NCI-H526 treated with DMSO at 0.1 percent for 48 hours (cell line): Measurements from ENCODE around the gene COL28A1.
"Not testable (repeated sequence)": the region's sequence is repeated elsewhere in the genome, so short reads cannot be mapped to it uniquely, and the experiment has no call there.

Source experiments
- DNase-seq: peaks from one replicate; lab custom pipeline; 2025; lab: John Stamatoyannopoulos, UW

The COL28A1 gene

DNA sequence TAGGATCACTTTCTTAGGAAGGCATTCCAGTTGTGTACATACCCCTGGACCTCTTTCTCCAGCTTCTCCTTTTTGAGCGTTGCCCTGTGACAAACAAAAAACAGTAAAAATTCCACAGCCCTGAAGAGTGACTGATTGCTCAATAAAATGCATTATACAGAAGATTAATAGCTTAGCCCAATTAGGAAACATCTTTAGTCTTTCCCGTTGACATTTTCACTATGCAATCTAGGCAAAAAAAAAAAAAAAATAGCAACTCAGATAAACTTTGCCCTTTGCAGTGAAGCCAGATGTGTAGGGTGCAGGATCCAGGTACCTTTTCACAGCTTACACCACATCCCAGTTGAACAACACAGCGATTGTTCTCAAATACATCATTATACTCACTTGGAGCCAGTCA, 17.9 kb downstream of the COL28A1 start:
- no peak for DNase-seq

DNA sequence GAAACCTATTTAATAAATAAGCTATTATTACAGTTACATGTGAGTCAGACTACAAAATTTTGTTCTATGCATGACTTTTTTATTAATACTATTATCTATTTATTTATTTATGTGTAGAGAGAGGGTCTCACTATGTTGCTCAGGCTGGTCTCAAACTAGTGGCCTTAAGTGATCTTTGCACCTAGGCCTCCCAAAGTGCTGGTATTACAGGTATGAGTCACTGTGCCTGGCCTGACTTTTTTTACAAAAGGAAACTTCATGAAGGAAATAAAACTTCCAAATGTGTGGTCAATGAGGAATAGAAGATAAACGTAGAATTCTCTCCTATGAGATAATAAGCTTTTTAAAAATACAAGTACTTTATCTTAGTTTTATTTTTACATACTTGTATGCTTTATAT, 19.0 kb downstream of the COL28A1 start:
- no peak for DNase-seq

DNA sequence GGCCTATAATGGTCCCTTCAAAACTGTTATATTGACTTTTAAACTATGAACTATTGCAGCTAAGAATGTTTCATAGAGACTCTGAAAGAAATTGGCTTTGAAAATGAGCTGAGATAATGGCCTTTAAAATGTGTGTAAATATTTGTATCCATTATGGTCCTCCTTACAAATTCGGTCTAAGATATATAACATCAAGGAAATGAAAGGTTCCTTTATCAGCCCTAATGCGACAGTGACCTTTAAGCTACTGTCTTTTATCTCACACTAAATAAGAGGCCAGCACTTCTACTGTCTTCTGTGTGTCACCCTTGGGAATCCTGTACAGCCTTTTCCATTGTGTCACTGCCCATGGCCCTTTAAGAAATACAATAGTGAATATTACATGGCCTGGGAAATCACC, 19.5 kb downstream of the COL28A1 start:
- no peak for DNase-seq

DNA sequence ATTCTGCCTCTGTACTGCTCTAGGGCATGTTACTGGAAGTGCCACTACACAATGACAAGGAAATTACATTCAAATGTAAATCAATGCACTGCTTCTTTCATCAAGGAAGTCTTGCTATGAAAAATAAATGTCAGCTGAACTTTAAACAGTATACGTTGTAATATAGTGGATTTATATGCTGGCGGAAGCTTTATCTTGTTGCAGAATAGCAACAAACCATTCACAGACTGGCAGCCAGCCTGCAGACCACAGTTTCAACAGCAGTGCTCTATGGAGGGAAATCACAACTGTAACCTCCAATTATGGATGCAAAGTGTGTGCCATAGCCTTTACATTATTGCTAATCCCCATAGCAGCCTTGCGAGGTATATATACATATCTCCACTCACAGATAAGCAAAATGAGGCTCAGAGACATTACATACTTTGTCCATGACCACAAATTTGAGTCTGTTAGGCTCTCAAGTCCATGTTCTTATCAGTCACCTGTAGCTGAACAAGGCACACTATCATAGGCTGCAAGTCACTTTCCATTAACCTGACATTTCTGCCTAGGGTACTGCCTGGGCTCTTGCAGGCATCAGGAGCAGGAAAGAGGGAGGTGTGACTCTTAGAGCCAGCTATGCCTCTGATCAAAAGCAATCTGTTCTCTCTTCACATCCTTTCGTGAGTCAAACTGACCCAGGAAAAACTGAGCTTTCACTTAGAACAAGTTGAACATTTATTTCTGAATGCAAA, 22.6 kb downstream of the COL28A1 start:
- DNase-seq = no peak

DNA sequence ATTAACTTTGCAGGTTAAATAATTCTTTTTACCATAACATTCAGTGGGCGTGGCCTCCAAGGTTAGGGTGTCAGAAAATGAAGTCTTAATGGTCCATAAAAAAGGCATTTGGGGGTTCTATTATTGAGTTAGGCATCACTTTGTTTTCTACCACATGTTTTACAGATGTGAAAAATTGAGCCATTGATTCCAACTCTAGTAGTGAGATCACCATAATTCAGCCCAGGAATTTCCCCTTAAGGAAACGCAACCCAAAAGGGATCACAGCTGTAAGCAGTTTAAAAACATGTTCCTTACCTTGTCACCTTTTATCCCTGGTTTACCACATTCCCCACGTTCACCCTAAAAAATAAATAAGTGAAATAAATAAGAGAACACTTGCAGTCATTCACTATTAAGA, 24.9 kb downstream of the COL28A1 start:
- DNase-seq = no peak

DNA sequence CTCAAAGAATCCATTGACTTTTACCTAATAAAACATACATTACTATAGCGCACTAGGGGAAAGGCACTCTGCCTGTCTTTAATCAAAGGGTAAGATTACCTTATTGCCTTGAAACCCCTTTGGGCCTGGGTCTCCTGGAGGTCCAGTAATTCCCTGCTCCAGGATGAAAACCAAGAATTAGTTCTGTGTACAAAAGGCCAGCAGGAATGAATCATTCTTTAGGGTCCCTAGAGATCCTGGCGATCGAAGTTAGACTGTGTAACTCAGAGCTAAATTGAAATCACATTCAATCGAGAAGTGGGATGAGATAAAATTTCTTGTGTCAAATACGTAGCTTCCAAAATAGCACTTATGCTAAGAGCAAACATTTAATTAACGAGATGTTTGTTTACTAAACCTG, 29.8 kb downstream of the COL28A1 start:
- no peak for DNase-seq

DNA sequence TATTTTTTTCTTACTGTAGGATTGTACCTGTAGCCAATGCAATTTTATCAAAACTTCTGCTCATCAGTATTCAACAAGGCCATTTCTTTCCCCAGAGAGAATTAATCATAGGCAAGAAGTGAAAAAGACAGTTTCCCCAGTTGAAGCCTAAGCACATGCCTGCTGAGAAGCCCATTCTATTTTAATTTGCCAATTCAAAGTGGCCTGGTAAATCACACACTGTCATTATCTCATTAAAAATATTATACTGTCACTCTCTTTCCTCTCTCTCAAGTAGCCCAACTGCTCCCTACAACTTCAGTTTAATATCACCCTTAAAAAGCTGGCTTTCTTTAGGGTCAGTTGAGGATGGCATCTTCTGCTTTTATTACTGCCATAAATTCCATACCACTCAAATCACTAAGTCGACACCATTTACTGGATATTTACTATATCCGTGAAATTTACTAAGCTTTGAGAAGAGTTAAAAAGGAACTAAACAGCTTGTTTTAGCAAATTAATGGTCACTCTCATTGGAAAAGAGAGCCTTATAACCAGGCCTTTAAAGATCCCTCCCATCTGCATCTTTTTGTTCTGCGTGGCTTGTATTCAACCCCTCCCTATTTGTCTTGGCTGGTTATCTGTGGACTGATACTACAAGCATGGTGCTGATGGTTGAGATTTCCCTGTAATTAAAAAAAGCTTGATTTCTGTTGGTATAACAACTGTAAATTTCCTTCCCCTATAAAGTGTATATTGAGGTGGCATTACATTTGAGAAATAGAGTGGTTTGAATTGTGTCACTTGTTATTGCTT, 30.6 kb downstream of the COL28A1 start:
- no peak for DNase-seq

DNA sequence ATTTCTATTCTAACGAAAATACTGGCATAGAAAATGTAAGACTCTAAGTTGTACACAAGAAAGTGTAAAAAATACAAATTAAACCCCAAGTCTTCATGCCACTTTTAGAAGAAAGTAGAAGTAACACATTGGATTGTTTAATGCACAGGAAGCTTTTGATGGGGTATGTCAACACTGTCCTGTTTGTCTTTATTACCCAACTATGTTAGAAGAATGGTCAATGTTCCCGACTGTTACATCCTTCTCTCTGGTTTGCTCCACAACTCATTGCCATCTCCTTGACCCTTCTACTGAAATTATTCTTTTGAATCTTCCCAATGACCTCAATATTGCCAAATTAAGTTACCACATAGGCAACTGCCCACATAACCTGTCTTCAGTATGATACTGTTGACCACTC, 35.8 kb downstream of the COL28A1 start:
- DNase-seq = no peak

DNA sequence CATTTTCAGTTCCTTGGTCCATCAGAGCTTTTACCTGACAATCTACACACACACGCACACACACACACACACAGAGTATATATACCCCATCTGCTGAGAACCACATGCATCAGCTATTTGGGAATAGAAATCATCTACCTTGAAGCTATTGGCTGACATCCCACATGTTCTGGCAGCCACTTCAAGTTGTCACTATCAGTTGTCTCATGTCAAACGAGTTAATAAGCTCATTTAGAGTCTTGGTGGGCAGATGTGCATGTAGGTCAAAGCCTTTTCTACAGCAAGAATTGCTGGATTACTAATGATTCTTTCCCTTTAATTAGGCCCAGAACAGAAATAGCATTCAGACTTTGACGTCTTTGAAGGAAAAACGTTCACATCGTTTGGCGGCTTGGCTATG, 36.8 kb downstream of the COL28A1 start:
- no peak for DNase-seq

DNA sequence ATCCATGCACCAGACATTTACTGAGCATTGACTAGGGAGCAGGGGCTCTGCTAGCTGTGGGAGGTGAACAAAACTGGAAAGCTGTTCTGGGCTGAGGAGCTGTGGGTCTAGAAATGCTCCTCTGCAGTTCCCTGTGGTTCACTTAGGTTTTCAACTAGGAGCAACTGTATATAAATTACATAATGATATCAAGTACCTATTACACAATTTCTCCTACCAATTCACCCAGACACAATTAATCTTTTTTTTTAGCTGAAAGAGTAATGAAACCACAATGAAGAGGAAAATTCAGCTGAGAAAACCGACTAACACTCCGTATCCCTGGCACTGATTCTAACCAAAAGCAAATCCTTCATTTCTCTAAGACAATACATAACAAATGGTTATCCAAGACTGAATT, 39.4 kb downstream of the COL28A1 start:
- no peak for DNase-seq

DNA sequence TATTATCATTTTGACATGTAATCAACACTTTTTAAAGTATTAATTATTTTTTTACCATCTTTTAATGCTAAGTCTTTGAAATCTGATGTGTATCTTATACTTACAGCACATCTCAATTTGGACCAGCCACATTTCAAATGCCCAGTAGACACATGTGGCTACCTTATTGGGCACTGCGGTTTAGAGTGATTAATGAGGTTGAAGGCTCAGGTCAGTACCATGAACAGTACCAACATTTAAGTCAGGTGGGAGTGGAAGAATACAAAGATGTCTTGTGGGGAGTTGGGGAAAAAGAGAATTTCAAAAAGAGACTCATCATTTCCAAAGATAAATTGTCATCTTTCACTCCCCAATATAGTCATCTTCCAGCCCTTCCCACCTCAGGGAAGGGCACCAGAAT, 40.5 kb downstream of the COL28A1 start:
- no peak for DNase-seq

DNA sequence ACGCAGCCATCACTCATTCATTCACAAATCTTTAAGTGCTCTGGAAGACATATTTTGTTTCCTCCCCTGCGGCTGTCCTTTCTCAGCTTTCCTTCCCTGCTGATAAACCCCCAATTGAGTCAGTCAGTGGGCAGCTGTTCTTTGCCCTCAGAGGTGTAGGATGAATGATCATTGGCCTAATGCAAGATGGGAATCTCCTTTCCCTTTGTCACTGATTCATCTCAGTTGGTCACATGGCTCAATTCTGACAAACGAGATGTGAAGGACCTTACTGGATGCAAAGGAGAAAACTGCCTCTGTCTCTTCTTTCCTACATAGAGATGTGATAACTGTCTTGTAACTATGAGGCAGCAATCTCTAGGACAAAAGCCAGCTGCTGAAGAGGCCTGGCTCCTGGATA, 44.6 kb downstream of the COL28A1 start:
- DNase-seq = no peak

DNA sequence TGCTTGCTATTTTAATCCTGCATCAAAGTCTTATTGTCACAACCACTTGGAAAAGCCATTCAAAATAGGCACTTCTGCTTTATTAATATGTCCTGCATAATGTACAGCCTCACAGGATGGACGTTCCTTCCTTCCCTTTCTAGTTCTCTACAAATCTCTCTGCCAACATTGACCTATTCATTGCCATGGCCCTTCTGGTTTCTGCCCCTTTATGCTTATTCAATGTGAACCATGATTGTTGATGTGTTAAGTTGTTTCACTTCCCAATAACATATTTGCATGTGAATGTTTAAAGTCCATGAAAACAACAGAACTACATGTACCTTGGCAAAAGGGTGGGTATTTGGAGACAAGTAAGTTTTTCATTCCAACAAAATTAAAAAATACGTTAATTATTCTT, 45.7 kb downstream of the COL28A1 start:
- DNase-seq = no peak

DNA sequence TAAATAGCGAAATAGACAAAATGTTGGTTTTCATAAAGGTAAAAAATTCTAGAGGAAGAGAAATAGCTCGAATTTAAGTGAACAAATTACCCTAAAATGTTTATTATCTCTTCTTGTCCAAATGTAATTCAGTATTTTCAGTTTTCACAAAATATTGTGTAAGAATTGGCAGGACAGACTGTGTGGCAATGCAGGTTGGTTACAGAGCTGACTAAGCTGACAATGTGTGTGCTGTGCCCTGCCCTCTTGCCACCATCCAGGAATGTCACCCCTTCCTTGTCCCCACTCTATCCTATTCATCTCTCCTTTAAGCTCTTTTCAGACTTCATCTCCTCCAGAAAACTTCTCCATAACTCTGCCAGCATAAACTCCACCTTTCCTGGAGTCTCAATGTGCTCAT, 46.1 kb downstream of the COL28A1 start:
- no peak for DNase-seq

DNA sequence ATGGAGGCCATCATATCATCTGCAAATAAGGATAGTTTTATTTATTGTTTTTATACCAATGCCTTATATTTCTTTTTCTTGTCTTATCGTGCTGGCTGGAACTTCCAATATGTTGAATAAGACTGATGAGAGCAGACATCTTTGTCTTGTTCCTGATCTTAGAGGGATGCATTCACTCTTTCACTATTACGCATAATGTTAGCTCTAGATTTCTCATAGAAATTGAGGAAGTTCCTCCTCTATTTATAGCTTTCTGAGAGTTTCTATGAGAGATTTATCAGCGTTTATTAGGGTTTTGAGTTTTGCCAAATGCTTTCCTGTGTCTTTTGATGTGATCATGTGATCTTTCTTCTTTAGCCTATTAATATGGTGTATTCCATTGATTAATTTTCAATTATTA, 49.3 kb downstream of the COL28A1 start:
- no peak for DNase-seq

DNA sequence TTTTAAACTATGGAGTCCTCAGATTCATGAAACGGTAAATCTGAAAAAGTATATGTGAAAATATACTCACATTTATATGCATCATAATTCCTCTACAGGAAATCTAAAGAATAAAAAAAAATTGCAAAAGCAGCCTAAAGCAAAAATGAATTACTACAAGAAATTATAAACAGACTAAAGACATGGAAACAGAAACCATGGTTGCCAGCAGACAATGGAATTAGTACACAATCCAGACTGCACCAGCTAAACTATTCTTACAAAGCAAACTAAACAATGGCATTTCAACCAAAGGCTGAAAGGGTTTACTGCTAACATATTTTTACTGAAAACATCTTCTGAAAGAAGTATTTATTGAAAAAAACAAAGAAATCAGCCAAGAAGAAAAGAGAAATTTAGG, 51.6 kb downstream of the COL28A1 start:
- DNase-seq = no peak

DNA sequence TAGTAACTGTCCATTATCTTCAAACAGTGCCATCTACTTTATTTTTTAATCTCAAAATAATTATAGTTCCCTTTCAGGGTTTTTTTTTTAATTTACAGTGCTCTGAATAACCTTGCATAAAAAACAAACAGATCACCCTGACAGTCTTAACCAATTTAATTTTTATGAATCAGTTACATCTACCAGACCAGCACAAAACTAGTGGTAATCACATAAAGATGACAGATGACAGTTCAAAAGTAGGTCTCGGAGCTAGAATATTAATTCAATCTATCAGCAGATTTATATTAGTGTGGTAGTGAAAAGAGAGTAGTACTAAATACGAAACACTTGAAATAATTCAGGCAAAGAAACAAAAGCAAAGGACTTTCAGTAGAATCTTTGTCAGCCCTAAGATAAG, 53.9 kb downstream of the COL28A1 start:
- no peak for DNase-seq

DNA sequence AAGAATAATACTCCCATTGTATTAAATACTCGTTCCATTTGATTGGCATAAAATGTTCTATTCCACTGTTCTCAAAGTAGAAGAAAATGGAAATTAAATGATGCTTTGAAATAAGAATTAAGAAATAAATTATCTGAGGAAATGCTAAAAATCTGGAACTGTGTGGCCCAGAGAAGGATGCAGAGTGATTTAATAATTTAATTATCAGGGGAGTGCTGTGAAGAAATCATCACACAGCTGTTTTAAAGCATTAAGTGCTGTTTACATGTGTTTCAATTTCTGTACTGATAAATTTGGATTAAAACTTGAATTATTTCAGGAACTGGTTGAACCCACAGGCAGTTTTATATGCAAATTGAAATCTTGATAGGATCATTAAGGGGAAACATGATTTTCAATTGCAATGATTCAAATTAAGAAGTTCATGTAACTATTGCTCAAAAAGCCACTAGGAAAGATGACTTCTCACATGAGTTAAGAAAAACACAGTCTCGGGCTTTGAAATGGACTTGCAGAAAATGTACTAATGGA, 56.3 kb downstream of the COL28A1 start:
- no peak for DNase-seq

DNA sequence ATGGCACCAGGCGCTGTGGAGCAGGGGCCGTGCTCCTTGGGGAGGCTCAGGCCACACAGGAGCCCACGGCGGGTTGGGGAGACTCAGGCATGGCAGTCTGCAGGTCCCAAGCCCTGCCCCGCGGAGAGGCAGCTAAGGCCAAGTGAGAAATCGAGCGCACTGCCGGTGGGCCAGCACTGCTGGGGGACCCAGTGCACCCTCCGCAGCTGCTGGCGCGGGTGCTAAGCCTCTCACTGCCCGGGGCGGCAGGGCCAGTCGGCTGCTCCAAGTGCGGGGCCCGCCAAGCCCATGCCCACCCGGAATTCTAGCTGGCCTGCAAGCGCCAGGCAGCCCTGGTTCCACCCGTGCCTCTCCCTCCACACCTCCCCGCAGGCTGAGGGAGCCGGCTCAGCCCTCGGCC, 57.1 kb downstream of the COL28A1 start:
- DNase-seq = no peak

DNA sequence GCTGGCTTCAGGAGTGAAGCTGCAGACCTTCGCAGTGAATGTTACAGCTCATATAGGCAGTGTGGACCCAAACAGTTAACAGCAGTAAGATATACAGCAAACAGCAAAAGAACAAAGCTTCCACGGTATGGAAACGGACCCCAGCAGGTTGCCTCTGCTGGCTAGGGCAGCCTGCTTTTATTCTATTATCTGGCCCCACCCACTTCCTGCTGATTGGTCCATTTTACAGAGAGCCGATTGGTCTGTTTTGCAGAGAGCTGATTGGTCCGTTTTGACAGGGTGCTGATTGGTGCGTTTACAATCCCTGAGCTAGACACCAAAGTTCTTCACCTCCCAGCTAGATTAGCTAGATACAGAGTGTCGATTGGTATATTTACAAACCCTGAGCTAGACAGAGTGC, 58.0 kb downstream of the COL28A1 start:
- DNase-seq = not testable (repeated sequence)

DNA sequence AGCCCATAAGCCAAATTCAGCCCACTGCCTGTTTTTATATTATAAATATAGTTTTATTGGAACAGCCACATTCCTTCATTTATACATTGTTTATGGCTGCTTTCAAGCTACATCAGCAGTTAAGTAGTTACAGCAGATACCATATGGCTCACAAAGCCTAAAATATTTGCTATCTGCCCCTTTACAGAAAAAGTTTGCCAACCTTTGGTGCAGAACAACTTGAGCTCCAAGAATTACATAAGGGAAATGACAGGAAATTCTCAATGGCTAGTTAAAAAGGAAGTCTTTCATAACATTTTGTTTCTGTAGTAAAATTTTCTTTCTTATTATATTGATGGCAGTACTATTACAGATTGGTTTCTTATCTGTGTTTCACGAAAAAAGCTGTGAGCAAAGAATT, 59.3 kb downstream of the COL28A1 start:
- no peak for DNase-seq

DNA sequence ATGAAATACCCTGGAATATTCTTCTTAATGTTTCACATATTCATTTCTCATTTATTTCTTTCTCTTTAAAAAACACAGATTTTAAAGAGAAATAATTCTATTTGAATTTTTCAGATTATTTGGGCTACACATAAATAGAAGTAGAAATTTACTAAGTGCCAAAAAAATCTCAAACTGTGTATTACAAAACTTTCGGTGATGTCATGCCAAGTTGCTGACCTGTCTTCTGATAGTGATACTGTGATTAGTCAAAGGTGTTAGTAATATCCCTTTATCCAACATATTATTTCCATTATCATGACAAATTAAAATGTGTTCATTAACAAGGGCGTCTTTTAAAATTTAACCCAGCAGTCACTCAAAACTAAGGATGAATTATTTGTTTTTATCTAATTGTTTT, 60.1 kb downstream of the COL28A1 start:
- DNase-seq = no peak

DNA sequence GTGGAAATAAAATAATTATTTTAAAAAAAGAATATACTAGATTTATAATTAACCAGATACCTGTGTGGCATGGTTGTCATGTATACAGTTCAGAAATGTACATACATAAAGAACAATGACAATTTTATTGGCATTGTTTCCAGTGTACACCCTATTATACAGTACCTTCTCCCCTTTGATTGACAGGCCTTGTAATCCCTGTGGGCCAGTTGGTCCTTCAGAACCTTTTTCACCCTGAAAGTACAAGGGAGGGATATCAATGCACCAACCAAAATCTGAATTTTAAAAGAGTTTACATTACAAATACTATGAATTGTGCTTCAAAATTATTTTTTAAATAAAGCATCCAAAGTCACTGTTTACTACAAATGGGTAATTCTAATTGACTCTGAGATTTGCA, 61.2 kb downstream of the COL28A1 start:
- DNase-seq = no peak
